OCI-LY1 (cell line): ENCODE data around the gene MEGF6.

Source experiments
- H2AFZ ChIP-seq: fragments of 200-600 bp; sonication (generic), shearing (Covaris generic); 2 replicates; pipeline ENCODE4 v1.6.0; 2014; ENCODE audit warnings: antibody characterized with exemption, mild to moderate bottlenecking, low read length
- H3F3A ChIP-seq: fragments of 200-600 bp; sonication (generic), shearing (Covaris generic); 2 replicates; pipeline ENCODE4 v1.6.0; 2014; ENCODE audit warnings: mild to moderate bottlenecking, antibody characterized with exemption, low read length, moderate library complexity; ENCODE audit not compliant: insufficient read depth
- H3K27ac ChIP-seq: fragments of 200-600 bp; sonication (generic); 2 replicates; pipeline ENCODE4 v1.5.1; 2014; ENCODE audit warnings: low read length, mixed run types, mild to moderate bottlenecking, low read depth; ENCODE audit not compliant: poor library complexity, severe bottlenecking
- H3K27me3 ChIP-seq: fragments of 200-600 bp; sonication (generic); 2 replicates; pipeline ENCODE4 v1.6.0; 2014; ENCODE audit warnings: antibody characterized with exemption, mild to moderate bottlenecking, low read length, moderate library complexity; ENCODE audit not compliant: insufficient read depth
- H3K36me3 ChIP-seq: fragments of 200-600 bp; sonication (generic); 2 replicates; pipeline ENCODE4 v1.6.1; 2014; ENCODE audit warnings: mild to moderate bottlenecking, antibody characterized with exemption, low read length, moderate library complexity, mixed read lengths; ENCODE audit not compliant: insufficient read depth
- H3K4me1 ChIP-seq: fragments of 200-600 bp; sonication (generic); 2 replicates; pipeline ENCODE4 v1.5.1; 2014; ENCODE audit warnings: mild to moderate bottlenecking, low read length, moderate library complexity; ENCODE audit not compliant: insufficient read depth, severe bottlenecking
- H3K4me2 ChIP-seq: fragments of 200-600 bp; sonication (generic), shearing (Covaris generic); 2 replicates; pipeline ENCODE4 v1.6.1; 2014; ENCODE audit warnings: low read length
- H3K4me3 ChIP-seq: fragments of 200-600 bp; sonication (generic); 2 replicates; pipeline ENCODE4 v1.5.1; 2014; ENCODE audit warnings: low read length, low read depth, mild to moderate bottlenecking, mixed read lengths; ENCODE audit not compliant: poor library complexity, severe bottlenecking
- H3K79me2 ChIP-seq: fragments of 200-600 bp; shearing (Covaris generic); 2 replicates; pipeline ENCODE4 v1.6.1; 2016; ENCODE audit warnings: mixed run types, low read length, mixed read lengths; ENCODE audit not compliant: insufficient read depth
- H3K9ac ChIP-seq: fragments of 200-600 bp; sonication (generic), shearing (Covaris generic); 2 replicates; pipeline ENCODE4 v1.6.1; 2014; ENCODE audit warnings: mild to moderate bottlenecking, low read length, mixed read lengths
- H3K9me2 ChIP-seq: fragments of 200-600 bp; sonication (generic), shearing (Covaris generic); 2 replicates; pipeline ENCODE4 v1.6.1; 2014; ENCODE audit warnings: low read depth, mild to moderate bottlenecking, low read length, mixed read lengths
- H3K9me3 ChIP-seq: fragments of 200-600 bp; shearing (Covaris generic); 2 replicates; pipeline ENCODE4 v1.6.1; 2014; ENCODE audit warnings: low read length, mixed read lengths
- H4K20me1 ChIP-seq: fragments of 200-600 bp; sonication (generic), shearing (Covaris generic); 2 replicates; pipeline ENCODE4 v1.6.0; 2016; ENCODE audit warnings: mild to moderate bottlenecking, low read length; ENCODE audit not compliant: insufficient read depth
- CTCF ChIP-seq: fragments of 200-600 bp; sonication (generic), shearing (Covaris generic); IDR thresholded peaks from 2 replicates; pipeline ENCODE4 v1.5.1; 2017; ENCODE audit warnings: mild to moderate bottlenecking, antibody characterized with exemption, low read length, moderate library complexity, mixed read lengths
- EZH2 ChIP-seq: fragments of 200-600 bp; sonication (generic), shearing (Covaris generic); IDR thresholded peaks from 2 replicates; pipeline ENCODE4 v1.8.0; 2017; ENCODE audit warnings: borderline replicate concordance, mixed run types, mild to moderate bottlenecking, antibody characterized with exemption, low read length, moderate library complexity, mixed read lengths

MEGF6 gene

GRCh38 chr1:3638027-3638426, 26.7 kb upstream of the MEGF6 start:
- TF ChIP-seq CTCF (no peak), EZH2 (no peak)
- Histone ChIP-seq H3K27ac (no peak overlapping the region), H3K4me2 (no peak overlapping the region), H3K4me3 (no peak overlapping the region), H2AFZ (no peak overlapping the region), H4K20me1 (no peaks in the 10 kb centered on the region), H3K27me3 (no peaks in the 10 kb centered on the region), H3K4me1 (no peaks in the 10 kb centered on the region), H3K36me3 (peaks cover 54% of the 10 kb centered on the region), H3K9me2 (no peaks in the 10 kb centered on the region), H3F3A (no peaks in the 10 kb centered on the region), H3K9ac (no peak overlapping the region), H3K79me2 (no peaks in the 10 kb centered on the region), H3K9me3 (no peaks in the 10 kb centered on the region)

- no peak overlapping the region for H3K4me2 ChIP-seq
- no peaks in the 10 kb centered on the region for H3K9me3 ChIP-seq
- no peak overlapping the region for H3K4me3 ChIP-seq
- H3K4me1 ChIP-seq: peaks cover 10% of the 10 kb centered on the region
- no peaks in the 10 kb centered on the region for H4K20me1 ChIP-seq
- H3K27me3 ChIP-seq: no peaks in the 10 kb centered on the region
- peaks cover 58% of the 10 kb centered on the region for H3K36me3 ChIP-seq
- TF ChIP-seq CTCF (no peak), EZH2 (no peak)
- H3F3A ChIP-seq: no peaks in the 10 kb centered on the region
- H3K79me2 ChIP-seq: no peaks in the 10 kb centered on the region
- H3K27ac ChIP-seq: no peak overlapping the region
- no peaks in the 10 kb centered on the region for H3K9me2 ChIP-seq
- H3K9ac ChIP-seq: no peak overlapping the region
- H2AFZ ChIP-seq: no peak overlapping the region
These were observed 25.2 kb upstream of the MEGF6 start for GRCh38 chr1:3636531-3636930.

GRCh38 chr1:3636080-3636479, 24.8 kb upstream of the MEGF6 start:
- Histone ChIP-seq H3K79me2 (no peaks in the 10 kb centered on the region), H3K9me3 (no peaks in the 10 kb centered on the region), H2AFZ (no peak overlapping the region), H3K9me2 (no peaks in the 10 kb centered on the region), H3K36me3 (peaks cover 58% of the 10 kb centered on the region), H3K4me3 (no peak overlapping the region), H3K27me3 (no peaks in the 10 kb centered on the region), H3K4me1 (peaks cover 10% of the 10 kb centered on the region), H4K20me1 (no peaks in the 10 kb centered on the region), H3K4me2 (no peak overlapping the region), H3F3A (no peaks in the 10 kb centered on the region), H3K9ac (no peak overlapping the region), H3K27ac (no peak overlapping the region)
- TF ChIP-seq CTCF (no peak), EZH2 (no peak)
